Motor neuron (in vitro differentiated cells): ENCODE data around the gene CCR1. TPM values are rescaled to one million over a fixed set of nuclear protein-coding genes. Genes with fewer than 3 reads are reported as not detected.
A peak's percentile ranks its signal among the peaks of the same experiment; 100 is the strongest.

Experiments used
- ATAC-seq, 8 experiments: fragments of 200-7000 bp; cut with Tn5 transposase; replicated peaks in 6 of 8; 2 replicates each; pipeline ENCODE4 v1.8.0; 2021; ENCODE audit warnings: mild to moderate bottlenecking in 8 of 8, moderate library complexity in 8 of 8
- H3K27ac ChIP-seq, 2 donors: fragments of 250-450 bp; sonication (Bioruptor Pico); 2 replicates each; pipeline ENCODE4 v1.9.0; 2021; ENCODE audit warnings: antibody characterized with exemption in 2 of 2, mild to moderate bottlenecking in 2 of 2, moderate library complexity in 1 of 2
- H3K4me1 ChIP-seq, 2 donors: fragments of 250-450 bp; sonication (Bioruptor Pico); replicated peaks in 1 of 2; 2 replicates each; pipeline ENCODE4 v1.6.1; 2021; ENCODE audit warnings: antibody characterized with exemption in 2 of 2, mild to moderate bottlenecking in 2 of 2, moderate library complexity in 1 of 2
- H3K4me3 ChIP-seq, 5 donors: fragments of 250-450 bp; sonication (Bioruptor Pico); 2 replicates each; pipeline ENCODE4 v1.9.0; 2021; ENCODE audit warnings: antibody characterized with exemption in 5 of 5, mild to moderate bottlenecking in 5 of 5, moderate library complexity in 4 of 5
- WGBS, 10 experiments: fragments of 450-650 bp; shearing (Covaris generic); methylation state at CpG; one replicate each; pipeline ENCODE4 v1.0.0; 2022; 5-methylcytosine and 5-hydroxymethylcytosine counted together
- in situ Hi-C, 9 experiments: fragments of 400-800 bp; cut with MboI; loops; one replicate each; pipeline ENCODE4 v1.15.0; 2021; ENCODE audit warnings: low sequenced_read_pairs in 9 of 9, low pct_unique_long_range_greater_than_20kb in 2 of 9; ENCODE audit not compliant: unreplicated experiment in 9 of 9
- total RNA-seq, 8 experiments: library from RNA; unstranded; fragments of 300-600 nt; gene quantifications; 2 replicates each; pipeline versions ENCODE4 v1.2.3 to v1.2.4, GENCODE V29; 2022

Gene CCR1
- total RNA-seq, 8 experiments from 2014 or later, result 0.04 to 0.33 (median 0.07) TPM; not detected in 4

DNA sequence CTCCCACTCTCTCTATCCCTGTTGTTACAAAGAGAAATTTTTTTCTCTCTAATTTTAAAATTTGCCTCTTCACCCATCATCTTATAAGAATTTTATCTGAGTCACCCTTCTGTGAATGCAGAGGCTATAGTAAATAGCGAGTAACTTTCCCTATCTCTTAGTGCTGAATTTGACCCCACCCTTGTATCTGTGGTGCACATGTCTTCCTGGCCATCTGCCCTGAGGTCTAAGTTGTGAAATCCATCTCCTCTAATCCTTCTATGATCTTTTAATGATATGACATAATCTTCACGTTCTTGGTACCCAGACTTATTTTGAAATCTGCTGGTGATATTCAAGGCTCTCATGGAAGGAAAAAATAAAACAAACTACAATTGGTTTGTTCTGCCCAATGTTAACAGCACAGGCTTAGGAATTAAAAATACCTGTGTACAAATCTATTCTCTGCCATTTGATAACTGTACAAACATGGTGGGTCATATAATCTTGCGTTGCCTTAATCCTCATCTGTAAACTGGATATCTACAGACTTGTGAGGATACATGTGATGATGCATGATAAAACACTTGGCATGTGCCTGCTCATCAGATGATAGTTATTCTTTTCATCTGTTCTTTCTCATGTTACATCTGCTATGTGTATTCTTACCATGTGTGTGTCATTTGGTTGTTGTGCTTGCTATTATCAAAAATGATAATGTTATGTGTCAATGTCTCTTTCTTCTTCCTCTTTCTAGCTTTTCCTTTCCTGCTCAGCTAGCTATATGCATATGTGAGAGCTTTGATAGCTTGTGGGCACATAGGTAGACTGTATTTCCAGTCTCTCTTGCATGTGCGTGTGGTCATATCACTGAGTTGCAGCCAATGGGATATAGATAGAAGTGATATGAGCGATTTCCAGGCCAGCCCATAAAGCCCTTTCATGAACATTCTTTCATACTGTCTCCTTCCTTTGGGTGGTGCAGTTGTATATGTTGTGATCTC is 20.4 kb upstream of the CCR1 start:
- ATAC-seq, result peak in 3 of 8 experiments; percentile 93 to 99 (median 98)
- Histone ChIP-seq H3K4me3 (no peak overlapping the region), H3K4me1 (no peaks in the 10 kb centered on the region), H3K27ac (no peak overlapping the region)
- in situ Hi-C loops, result no loop called here
- 0 to 87% (median 40%) methylated on average over 2 to 5 of the region's 5 CpGs; no CpG with 5 or more reads in 2 of the 10 experiments for WGBS, 10 experiments

DNA sequence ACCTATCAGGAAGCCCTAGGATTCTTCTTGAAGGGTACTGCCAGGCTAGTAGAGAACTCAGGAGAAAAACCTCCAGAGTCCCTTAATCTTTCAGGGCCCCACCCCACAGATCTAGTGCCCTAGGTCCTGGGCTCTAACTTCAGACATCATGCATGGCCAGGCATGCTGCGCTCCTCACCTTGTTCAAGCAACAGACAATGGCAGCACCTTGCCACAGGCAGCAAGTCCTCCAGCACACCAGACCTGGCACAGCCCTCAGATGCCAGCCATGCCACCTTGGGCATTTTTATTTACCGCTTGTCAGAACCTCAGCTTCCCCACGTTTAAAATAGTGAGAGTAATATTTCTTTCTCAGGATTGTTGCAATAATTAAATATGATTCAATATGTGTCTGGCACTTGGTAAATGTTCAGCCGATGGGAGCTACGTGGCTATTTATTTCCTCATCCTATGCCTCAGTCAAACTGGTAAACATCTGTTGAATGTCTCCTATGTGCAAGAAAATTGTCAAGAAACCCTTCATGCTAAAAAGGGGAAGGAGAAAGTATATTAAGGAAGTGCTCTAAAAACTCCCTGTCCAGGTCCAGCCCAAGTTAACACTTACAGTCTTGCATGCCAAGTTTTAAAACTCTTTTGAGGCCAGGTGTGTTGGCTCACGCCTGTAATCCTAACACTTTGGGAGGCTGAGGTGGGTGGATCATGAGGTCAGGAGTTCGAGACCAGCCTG is 14.5 kb upstream of the CCR1 start:
- 17 to 85% (median 60%) methylated on average over 1 to 7 of the region's 7 CpGs; no CpG with 5 or more reads in 2 of the 10 experiments for WGBS, 10 experiments
- H3K4me3 ChIP-seq, result no peak overlapping the region
- H3K27ac ChIP-seq, result no peak overlapping the region
- ATAC-seq, result no peak
- no peaks in the 10 kb centered on the region for H3K4me1 ChIP-seq
- in situ Hi-C loops, result loop anchor here in 1 of 9 experiments (25.0 kb wide), 1 partner anchor 285 kb away; the partner anchor contains the start of gene CXCR6

DNA sequence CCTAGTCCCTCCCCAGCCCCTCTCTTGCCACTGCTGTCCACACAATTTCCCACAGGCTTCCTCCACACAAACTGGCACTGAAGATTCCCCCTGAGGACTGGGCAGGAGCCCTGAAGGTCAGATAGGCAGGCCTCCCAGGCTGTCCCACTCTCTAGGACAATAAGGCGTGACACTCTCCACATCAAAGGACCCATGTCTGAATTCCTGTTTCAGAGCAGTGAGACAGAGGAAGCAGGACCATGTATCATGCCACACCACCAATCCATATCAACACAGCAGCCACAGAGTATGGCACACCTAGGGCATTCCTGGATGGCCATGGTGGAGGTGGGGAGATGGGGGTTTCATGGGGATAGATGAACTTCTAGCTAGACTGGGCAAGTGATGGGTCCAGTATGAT is 13.8 kb upstream of the CCR1 start:
- ATAC-seq, result no peak
- H3K27ac ChIP-seq, result no peak overlapping the region
- in situ Hi-C loops, result loop anchor here in 1 of 9 experiments (25.0 kb wide), 1 partner anchor 285 kb away; the partner anchor contains the start of gene CXCR6
- no peaks in the 10 kb centered on the region for H3K4me1 ChIP-seq
- no peak overlapping the region for H3K4me3 ChIP-seq
- WGBS, 10 experiments, result 50% methylated on average over 1 of the region's 1 CpG; no CpG with 5 or more reads in 9 of the 10 experiments

DNA sequence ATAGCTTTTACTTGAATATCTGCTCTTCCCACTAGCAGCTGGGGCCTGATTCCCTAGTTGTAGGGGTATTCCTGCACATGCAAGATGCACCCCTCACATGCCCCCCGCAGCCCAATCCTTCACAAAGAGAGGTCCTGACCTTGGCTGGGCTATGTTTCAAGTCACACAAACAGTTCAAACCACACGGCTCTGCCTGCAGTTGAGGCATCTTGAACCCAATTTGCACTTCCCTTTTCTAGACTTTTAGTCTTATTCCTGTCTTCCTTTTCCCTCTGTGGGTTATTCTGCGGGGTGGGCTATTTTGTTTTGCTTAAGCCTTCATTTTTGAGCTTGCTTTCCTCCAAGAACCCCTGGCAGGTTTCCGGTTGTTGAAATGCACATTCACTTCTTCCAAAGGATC is 13.3 kb upstream of the CCR1 start:
- H3K27ac ChIP-seq, result no peak overlapping the region
- 0 to 84% (median 60%) methylated on average over 1 to 3 of the region's 4 CpGs; no CpG with 5 or more reads in 1 of the 10 experiments for WGBS, 10 experiments
- in situ Hi-C loops, result loop anchor here in 1 of 9 experiments (25.0 kb wide), 1 partner anchor 284 kb away; the partner anchor contains the start of gene CXCR6

DNA sequence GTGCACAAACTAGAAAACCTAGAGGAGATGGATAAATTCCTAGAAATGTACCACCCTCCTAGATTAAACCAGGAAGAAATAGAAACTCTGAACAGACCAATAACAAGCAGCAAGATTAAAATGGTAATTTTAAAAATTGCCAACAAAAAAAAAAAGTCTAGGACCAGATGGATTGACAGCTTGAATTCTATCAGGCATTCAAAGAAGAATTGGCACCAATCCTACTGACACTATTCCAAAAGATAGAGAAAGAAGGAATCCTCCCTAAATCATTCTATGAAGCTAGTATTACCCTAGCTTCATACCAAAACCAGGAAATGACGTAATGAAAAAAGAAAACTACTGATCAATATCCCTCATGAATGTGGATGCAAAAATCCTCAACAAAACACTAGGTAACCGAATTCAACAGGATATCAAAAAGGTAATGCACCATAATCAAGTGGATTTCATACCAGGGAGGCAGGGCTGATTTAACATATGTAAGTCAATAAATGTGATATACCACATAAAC is 10.1 kb upstream of the CCR1 start:
- in situ Hi-C loops, result loop anchor here in 1 of 9 experiments (10.0 to 25.0 kb wide), 2 partner anchors 147 to 281 kb away; partner anchors contain the start of gene CXCR6
- WGBS, 10 experiments, result 21 to 92% (median 41%) methylated on average over 1 to 2 of the region's 2 CpGs; no CpG with 5 or more reads in 1 of the 10 experiments
- H3K27ac ChIP-seq, result no peak overlapping the region
- no peaks in the 10 kb centered on the region for H3K4me1 ChIP-seq
- no peak overlapping the region for H3K4me3 ChIP-seq
- no peak for ATAC-seq

More for the DNA sequence above, 13.3 kb upstream of the CCR1 start:
- H3K4me3 ChIP-seq, result no peak overlapping the region
- no peak for ATAC-seq
- no peaks in the 10 kb centered on the region for H3K4me1 ChIP-seq

DNA sequence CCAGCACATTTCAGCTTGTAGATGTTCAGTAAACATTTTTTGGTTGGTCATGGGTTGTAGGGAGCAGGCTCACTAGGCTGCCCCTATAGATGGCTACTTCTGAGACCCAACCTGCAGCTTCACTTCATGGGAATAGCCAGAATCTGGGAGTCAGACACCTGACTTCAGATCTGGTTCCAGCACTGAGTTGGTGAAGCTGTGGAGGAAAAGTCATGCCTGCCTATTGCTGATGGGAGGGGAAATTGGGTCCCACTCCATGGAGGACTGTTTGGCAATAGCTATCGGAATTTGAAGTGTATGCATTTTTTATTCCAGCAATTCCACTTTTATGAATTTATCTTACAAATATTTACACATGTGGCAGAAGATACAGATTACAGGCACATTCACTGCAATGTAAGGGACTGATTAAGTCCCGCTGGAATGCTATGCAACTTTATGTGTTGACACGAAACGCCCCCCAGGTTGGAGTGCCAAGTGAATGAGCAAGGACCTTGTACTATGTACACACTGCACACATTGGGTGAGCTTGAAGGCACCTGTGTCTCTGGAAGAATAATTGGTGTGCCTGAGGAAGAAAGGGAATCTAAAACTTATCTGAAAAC is 7.8 kb upstream of the CCR1 start:
- in situ Hi-C loops, result loop anchor here in 1 of 9 experiments (10.0 to 25.0 kb wide), 2 partner anchors 149 to 279 kb away; partner anchors contain the start of gene CXCR6
- H3K4me1 ChIP-seq, result no peaks in the 10 kb centered on the region
- H3K27ac ChIP-seq, result no peak overlapping the region
- 0 to 100% (median 79%) methylated on average over 1 to 4 of the region's 4 CpGs; no CpG with 5 or more reads in 2 of the 10 experiments for WGBS, 10 experiments
- H3K4me3 ChIP-seq, result no peak overlapping the region
- peak in 2 of 8 experiments; percentile 21 to 72 for ATAC-seq

DNA sequence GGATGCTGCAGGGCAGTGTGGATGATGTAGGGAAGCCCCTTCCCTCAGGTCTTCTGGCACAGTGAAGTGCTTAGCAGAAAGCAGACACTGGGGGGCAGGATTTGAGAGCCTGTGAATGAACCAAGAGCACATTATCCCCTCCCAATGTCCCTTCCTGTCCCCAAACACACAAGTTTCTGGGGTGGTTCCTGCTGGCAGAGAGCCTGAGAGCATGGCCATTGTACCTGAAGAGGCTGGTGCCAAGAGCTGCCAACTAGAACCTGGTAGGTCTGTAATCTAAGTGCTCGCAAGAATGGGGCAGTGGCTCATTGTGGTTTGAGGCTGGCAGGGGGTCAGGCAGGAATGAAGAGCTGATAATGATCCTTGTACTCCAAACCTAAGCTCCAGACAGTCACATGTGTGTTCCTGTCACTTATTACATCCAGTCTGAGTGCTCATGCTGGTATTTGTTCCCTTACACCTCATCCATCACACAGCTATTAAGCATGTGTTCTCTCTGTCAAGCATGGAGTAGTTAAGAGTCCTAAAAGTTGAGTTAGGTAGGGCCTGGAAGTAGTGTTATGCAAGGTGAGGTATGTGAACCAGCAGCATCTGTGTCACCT is 6.7 kb upstream of the CCR1 start:
- 60 to 100% (median 90%) methylated on average over 1 of the region's 1 CpG; no CpG with 5 or more reads in 6 of the 10 experiments for WGBS, 10 experiments
- Histone ChIP-seq H3K4me1 (no peaks in the 10 kb centered on the region), H3K27ac (no peak overlapping the region), H3K4me3 (no peak overlapping the region)
- in situ Hi-C loops, result loop anchor here in 1 of 9 experiments (10.0 to 25.0 kb wide), 2 partner anchors 150 to 278 kb away; partner anchors contain the start of gene CXCR6
- ATAC-seq, result peak in 1 of 8 experiments; percentile 29

DNA sequence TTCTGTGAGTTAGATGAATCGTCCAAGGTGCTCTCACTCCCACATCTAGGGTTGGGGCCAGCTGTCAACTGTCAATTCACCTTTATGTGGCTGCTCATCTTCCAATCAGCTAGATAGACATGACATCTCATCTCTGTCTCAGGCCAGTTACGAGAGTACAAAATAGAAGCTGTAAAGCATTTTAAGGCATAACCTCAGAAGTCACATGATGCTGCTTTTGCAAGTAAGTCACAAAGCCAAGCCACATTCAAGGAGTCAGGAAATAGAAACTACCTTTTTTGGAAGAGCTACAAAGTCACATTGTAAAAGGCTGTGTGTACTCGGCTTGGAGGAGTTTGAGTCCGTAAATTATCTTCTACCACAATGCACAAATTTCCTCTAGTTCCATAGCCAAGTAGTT is 5.1 kb upstream of the CCR1 start:
- no peak overlapping the region for H3K4me3 ChIP-seq
- in situ Hi-C loops, result loop anchor here in 1 of 9 experiments (10.0 to 25.0 kb wide), 2 partner anchors 152 to 276 kb away; partner anchors contain the start of gene CXCR6
- no peak overlapping the region for H3K27ac ChIP-seq
- 62 to 85% (median 69%) methylated on average over 2 to 4 of the region's 4 CpGs; no CpG with 5 or more reads in 3 of the 10 experiments for WGBS, 10 experiments
- no peak for ATAC-seq
- no peaks in the 10 kb centered on the region for H3K4me1 ChIP-seq

DNA sequence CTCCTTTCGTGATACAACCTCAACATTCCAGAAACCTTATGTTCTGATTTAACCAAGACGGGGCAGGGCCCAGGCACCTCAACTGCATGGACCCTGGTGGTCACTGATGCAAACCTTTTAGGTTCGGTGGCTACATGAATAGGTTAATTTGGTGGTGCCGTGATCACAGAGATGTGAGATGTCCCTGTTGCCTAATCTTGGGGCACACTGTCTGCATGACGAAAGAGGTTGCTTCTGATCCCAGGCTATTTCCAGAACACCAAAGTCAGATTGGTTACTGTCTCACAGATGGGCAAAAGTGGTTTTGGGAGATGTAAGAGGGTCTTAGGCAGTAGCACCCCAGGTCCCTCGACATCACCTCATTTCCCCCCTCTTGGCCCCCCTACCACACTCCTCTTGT is 4.0 kb upstream of the CCR1 start:
- no peak for ATAC-seq
- Histone ChIP-seq H3K4me1 (no peaks in the 10 kb centered on the region), H3K27ac (no peak overlapping the region), H3K4me3 (no peak overlapping the region)
- in situ Hi-C loops, result loop anchor here in 1 of 9 experiments (10.0 to 25.0 kb wide), 2 partner anchors 153 to 275 kb away; partner anchors contain the start of gene CXCR6
- WGBS, 10 experiments, result 50 to 100% (median 83%) methylated on average over 1 to 5 of the region's 6 CpGs; no CpG with 5 or more reads in 3 of the 10 experiments

DNA sequence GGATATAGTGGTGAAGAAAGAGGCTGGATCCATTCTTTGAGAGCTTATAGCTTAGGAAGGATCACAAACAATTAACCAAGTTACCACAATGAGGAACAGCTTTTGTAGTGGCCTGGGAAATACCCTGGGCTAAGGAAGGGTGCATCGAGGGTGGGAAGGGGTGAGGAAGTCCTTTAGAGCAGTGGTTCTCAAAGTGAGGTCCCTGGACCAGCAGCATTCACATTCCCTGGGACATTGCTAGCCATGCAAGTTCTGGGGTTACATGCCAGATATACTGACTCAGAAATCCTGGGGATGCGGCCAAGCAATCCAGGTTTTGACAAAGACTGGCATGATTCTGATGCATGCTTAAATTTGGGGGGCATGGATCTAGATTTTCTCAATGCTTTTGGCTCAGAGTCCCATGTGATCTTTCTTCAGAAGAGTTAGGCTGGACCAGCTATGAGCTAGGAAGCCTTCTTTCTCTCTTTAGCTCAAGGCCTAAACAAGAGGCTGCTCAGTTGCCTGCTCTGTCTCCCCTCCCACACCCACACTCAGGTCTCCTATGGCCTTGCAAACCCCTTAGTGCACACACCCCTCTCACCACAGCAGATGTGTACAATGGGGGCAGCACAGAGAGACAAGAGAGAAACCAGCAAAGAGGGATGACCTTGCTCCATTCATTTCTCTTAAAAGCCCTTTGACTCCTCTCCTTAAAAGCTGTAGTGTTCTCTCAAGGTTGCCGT is 1.8 kb upstream of the CCR1 start:
- Histone ChIP-seq H3K4me3 (no peak overlapping the region), H3K4me1 (no peaks in the 10 kb centered on the region), H3K27ac (no peak overlapping the region)
- in situ Hi-C loops, result loop anchor here in 1 of 9 experiments (10.0 to 25.0 kb wide), 2 partner anchors 155 to 273 kb away; partner anchors contain the start of gene CXCR6
- ATAC-seq, result no peak
- WGBS, 10 experiments, result 60 to 90% (median 82%) methylated on average over 1 to 2 of the region's 3 CpGs; no CpG with 5 or more reads in 4 of the 10 experiments

DNA sequence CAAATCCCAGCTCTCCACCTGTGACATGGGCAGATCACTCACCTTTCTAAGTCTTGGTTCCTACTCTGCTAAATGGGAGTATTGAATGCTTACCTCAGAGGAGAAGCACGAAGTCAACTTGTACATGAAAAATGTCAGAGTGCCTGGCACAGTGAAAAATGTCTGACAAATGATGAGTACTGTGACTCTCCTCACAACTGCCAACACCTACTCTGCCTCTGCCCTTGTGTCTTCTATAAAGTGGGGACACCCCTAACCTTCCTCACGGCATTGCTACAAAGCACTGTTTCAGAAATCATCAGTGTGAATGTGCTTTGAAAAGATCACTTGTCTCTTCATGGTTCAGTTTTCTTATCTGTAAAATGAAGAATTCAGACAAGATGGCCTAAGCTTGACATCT is 940 bp upstream of the CCR1 start:
- H3K4me1 ChIP-seq, result no peaks in the 10 kb centered on the region
- ATAC-seq, result no peak
- H3K4me3 ChIP-seq, result no peak overlapping the region
- H3K27ac ChIP-seq, result no peak overlapping the region
- in situ Hi-C loops, result loop anchor here in 1 of 9 experiments (25.0 kb wide), 1 partner anchor 272 kb away; the partner anchor contains the start of gene CXCR6
- WGBS, 10 experiments, result 0 to 100% (median 20%) methylated on average over 1 to 2 of the region's 2 CpGs; no CpG with 5 or more reads in 3 of the 10 experiments
